ENCODE results near the gene EIF2D. TPM values are rescaled to one million over a fixed set of nuclear protein-coding genes. Genes with fewer than 3 reads are reported as not detected.

EIF2D gene
- total and polyA plus RNA-seq, 9 of the 15 experiments (the other 6 are each of a cell fraction or from before 2014, with no cell fraction given): 81.1 to 138 (median 93.9) TPM

GRCh38 chr1:206575165-206575893 is 36.9 kb downstream of the EIF2D start (continued):
- TF ChIP-seq FOSL1 (tag; conservative IDR thresholded peaks at IDR 0.05) (peak; percentile 30; the same call in 1 of the 2 replicates), GATA2 (CRISPR knock-in tag; IDR thresholded peaks at IDR 0.05) (peak; percentile 46), ZNF318 (IDR thresholded peaks at IDR 0.05; ENCODE audit: borderline replicate concordance in 1 of 2, low read depth in 1 of 2) (0 out of 4 replicates have a peak, but pooled peaks of 1 of the 2 experiments have one; percentile 13), PHF20 (IDR thresholded peaks at IDR 0.05; ENCODE audit: partially characterized antibody) (peak; percentile 64), THAP7 (CRISPR knock-in tag; IDR thresholded peaks at IDR 0.05) (0 out of 2 replicates have a peak, but pooled peaks have one; percentile 29), LEF1 (IDR thresholded peaks at IDR 0.05) (peak; percentile 88), SP1 (CRISPR knock-in tag; IDR thresholded peaks at IDR 0.05) (peak; percentile 73), FOXP1 (CRISPR knock-in tag; IDR thresholded peaks at IDR 0.05) (no peak)
- TF ChIP-seq, protein P1, sequence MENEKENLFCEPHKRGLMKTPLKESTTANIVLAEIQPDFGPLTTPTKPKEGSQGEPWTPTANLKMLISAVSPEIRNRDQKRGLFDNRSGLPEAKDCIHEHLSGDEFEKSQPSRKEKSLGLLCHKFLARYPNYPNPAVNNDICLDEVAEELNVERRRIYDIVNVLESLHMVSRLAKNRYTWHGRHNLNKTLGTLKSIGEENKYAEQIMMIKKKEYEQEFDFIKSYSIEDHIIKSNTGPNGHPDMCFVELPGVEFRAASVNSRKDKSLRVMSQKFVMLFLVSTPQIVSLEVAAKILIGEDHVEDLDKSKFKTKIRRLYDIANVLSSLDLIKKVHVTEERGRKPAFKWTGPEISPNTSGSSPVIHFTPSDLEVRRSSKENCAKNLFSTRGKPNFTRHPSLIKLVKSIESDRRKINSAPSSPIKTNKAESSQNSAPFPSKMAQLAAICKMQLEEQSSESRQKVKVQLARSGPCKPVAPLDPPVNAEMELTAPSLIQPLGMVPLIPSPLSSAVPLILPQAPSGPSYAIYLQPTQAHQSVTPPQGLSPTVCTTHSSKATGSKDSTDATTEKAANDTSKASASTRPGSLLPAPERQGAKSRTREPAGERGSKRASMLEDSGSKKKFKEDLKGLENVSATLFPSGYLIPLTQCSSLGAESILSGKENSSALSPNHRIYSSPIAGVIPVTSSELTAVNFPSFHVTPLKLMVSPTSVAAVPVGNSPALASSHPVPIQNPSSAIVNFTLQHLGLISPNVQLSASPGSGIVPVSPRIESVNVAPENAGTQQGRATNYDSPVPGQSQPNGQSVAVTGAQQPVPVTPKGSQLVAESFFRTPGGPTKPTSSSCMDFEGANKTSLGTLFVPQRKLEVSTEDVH (IDR thresholded peaks at IDR 0.05; ENCODE audit: low read depth, partially characterized antibody): peak; percentile 57
- TF ChIP-seq, protein P2, sequence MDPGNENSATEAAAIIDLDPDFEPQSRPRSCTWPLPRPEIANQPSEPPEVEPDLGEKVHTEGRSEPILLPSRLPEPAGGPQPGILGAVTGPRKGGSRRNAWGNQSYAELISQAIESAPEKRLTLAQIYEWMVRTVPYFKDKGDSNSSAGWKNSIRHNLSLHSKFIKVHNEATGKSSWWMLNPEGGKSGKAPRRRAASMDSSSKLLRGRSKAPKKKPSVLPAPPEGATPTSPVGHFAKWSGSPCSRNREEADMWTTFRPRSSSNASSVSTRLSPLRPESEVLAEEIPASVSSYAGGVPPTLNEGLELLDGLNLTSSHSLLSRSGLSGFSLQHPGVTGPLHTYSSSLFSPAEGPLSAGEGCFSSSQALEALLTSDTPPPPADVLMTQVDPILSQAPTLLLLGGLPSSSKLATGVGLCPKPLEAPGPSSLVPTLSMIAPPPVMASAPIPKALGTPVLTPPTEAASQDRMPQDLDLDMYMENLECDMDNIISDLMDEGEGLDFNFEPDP (CRISPR knock-in tag; IDR thresholded peaks at IDR 0.05): no peak
- TF ChIP-seq, protein P3, sequence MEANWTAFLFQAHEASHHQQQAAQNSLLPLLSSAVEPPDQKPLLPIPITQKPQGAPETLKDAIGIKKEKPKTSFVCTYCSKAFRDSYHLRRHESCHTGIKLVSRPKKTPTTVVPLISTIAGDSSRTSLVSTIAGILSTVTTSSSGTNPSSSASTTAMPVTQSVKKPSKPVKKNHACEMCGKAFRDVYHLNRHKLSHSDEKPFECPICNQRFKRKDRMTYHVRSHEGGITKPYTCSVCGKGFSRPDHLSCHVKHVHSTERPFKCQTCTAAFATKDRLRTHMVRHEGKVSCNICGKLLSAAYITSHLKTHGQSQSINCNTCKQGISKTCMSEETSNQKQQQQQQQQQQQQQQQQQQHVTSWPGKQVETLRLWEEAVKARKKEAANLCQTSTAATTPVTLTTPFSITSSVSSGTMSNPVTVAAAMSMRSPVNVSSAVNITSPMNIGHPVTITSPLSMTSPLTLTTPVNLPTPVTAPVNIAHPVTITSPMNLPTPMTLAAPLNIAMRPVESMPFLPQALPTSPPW (CRISPR knock-in tag; IDR thresholded peaks at IDR 0.05): peak; percentile 60
